Measurements from ENCODE around the gene JAM3.
A peak's percentile ranks its signal among the peaks of the same experiment; 100 is the strongest.
"Not testable (repeated sequence)": the region's sequence is repeated elsewhere in the genome, so short reads cannot be mapped to it uniquely, and the experiment has no call there.

The JAM3 gene

GRCh38 chr11:134071306-134071705 is 2.4 kb downstream of the JAM3 start:
- no peak for TF ChIP-seq CTCF (IDR thresholded peaks at IDR 0.05; ENCODE audit: low read length, missing control alignments)
- DNase-seq (ENCODE audit: low read depth) = no peak
- no peak overlapping the region for H3K4me3 ChIP-seq (replicated peaks; ENCODE audit: low read depth, low read length)

- H3K4me3 ChIP-seq (replicated peaks; ENCODE audit: low read depth, low read length) = no peak overlapping the region
- TF ChIP-seq CTCF (IDR thresholded peaks at IDR 0.05; ENCODE audit: low read length, missing control alignments) = no peak
- DNase-seq (ENCODE audit: low read depth) = no peak
Observed at GRCh38 chr11:134071766-134072402, 3.0 kb downstream of the JAM3 start.

GRCh38 chr11:134072844-134073243 is 4.0 kb downstream of the JAM3 start:
- TF ChIP-seq CTCF (IDR thresholded peaks at IDR 0.05; ENCODE audit: low read length, missing control alignments) = no peak
- no peak overlapping the region for H3K4me3 ChIP-seq (replicated peaks; ENCODE audit: low read depth, low read length)
- DNase-seq (ENCODE audit: low read depth) = no peak

- H3K4me3 ChIP-seq (replicated peaks; ENCODE audit: low read depth, low read length) = no peak overlapping the region
- peak; percentile 28 for DNase-seq (ENCODE audit: low read depth)
- TF ChIP-seq CTCF (IDR thresholded peaks at IDR 0.05; ENCODE audit: low read length, missing control alignments) = no peak
Observed at GRCh38 chr11:134074346-134074745, 5.5 kb downstream of the JAM3 start.

GRCh38 chr11:134074766-134075165 is 5.9 kb downstream of the JAM3 start:
- no peak for DNase-seq (ENCODE audit: low read depth)
- TF ChIP-seq CTCF (IDR thresholded peaks at IDR 0.05; ENCODE audit: low read length, missing control alignments) = no peak
- H3K4me3 ChIP-seq (replicated peaks; ENCODE audit: low read depth, low read length) = no peak overlapping the region

- H3K4me3 ChIP-seq (replicated peaks; ENCODE audit: low read depth, low read length) = no peak overlapping the region
- DNase-seq (ENCODE audit: low read depth) = no peak
- no peak for TF ChIP-seq CTCF (IDR thresholded peaks at IDR 0.05; ENCODE audit: low read length, missing control alignments)
Observed at GRCh38 chr11:134079317-134079716, 10.4 kb downstream of the JAM3 start.

GRCh38 chr11:134081258-134081657 is 12.4 kb downstream of the JAM3 start:
- DNase-seq (ENCODE audit: low read depth); H3K4me3 ChIP-seq (replicated peaks; ENCODE audit: low read depth, low read length): not testable (repeated sequence)

All from fibroblast of pulmonary artery (primary cell).